ENCODE results near the gene RAE1. TPM values are rescaled to one million over a fixed set of nuclear protein-coding genes. Genes with fewer than 3 reads are reported as not detected.

Gene RAE1
- polyA plus RNA-seq, 3 donors = 9.2 to 17.5 (median 12.3) TPM

GRCh38 chr20:57393321-57394120 lies 42.5 kb downstream of the RAE1 start:
- H3K27ac ChIP-seq (ENCODE audit: low read depth, low read length) = no peak overlapping the region
- WGBS, 3 donors = 85 to 91% (median 91%) methylated on average over 14 of the region's 14 CpGs

- 81 to 85% (median 81%) methylated on average over 27 of the region's 27 CpGs for WGBS, 3 donors
- H3K27ac ChIP-seq (ENCODE audit: low read depth, low read length) = no peak overlapping the region
Observed at GRCh38 chr20:57394121-57395082, 43.3 kb downstream of the RAE1 start.

- no peak overlapping the region for H3K27ac ChIP-seq (ENCODE audit: low read depth, low read length)
- WGBS, 3 donors = 52 to 69% (median 67%) methylated on average over 30 to 31 of the region's 31 CpGs
Observed at GRCh38 chr20:57395111-57395966, 44.3 kb downstream of the RAE1 start.

DNA sequence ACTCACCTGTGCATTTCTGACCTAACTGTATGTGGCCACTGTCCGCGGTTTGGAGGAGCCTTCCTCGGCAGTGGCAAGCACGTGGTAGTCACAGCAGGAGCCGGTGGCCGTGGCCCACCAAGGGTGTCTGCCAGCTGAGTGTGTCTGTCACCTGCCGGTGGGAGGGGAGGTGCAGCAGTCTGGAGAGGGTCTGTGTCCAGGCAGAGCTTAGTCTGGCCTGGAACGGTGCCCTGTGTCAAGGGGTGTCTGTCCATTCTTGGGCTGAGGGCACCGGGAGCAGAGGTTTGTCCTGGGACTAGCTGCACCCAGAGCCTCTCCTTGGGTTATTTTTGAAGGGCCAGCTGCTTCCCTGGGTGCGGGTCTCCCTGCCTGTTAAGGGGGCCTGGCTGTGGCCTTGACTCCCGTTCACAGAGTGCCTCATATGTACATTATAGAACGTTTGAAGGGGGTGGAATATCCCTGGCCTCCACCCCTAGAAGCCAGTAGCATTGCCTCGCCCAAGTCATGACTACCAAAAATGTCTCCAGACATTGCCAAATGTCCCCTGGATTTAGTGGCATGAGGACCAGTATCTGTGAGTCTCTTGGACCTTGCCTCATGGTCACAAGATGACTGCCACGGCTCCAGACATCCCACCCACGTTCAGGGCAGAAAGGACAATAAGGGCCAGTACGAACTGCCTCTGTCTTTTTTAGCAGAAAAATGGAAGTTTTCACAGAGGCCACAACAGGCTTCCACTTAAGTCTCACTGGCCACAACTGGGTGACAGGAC lies 45.3 kb downstream of the RAE1 start:
- H3K27ac ChIP-seq (ENCODE audit: low read depth, low read length) = no peak overlapping the region
- 86 to 90% (median 87%) methylated on average over 16 of the region's 16 CpGs for WGBS, 3 donors

GRCh38 chr20:57396984-57397692 lies 46.1 kb downstream of the RAE1 start:
- no peak overlapping the region for H3K27ac ChIP-seq (ENCODE audit: low read depth, low read length)
- 92% methylated on average over 16 of the region's 16 CpGs for WGBS, 3 donors

DNA sequence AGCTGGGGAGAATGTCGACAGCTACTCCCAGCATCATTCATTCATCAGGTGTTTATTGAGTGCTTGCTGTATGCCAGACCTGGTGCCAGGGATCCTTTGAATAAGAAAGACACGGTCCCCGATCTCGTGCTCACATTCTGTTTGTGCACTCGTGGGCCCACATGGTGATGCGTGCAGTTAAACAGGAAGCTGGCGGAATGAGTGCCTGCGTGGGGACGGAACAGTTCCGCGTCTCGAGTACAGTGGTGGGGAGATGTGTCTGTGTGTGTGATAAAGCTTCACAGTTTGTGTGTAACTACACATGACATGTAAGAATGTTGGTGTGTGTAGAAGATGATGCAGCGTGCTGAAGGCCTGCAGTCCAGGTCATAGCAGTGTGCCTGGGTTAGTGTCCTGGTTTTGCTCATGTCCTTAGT lies 46.6 kb downstream of the RAE1 start:
- 45 to 77% (median 52%) methylated on average over 13 of the region's 13 CpGs for WGBS, 3 donors

DNA sequence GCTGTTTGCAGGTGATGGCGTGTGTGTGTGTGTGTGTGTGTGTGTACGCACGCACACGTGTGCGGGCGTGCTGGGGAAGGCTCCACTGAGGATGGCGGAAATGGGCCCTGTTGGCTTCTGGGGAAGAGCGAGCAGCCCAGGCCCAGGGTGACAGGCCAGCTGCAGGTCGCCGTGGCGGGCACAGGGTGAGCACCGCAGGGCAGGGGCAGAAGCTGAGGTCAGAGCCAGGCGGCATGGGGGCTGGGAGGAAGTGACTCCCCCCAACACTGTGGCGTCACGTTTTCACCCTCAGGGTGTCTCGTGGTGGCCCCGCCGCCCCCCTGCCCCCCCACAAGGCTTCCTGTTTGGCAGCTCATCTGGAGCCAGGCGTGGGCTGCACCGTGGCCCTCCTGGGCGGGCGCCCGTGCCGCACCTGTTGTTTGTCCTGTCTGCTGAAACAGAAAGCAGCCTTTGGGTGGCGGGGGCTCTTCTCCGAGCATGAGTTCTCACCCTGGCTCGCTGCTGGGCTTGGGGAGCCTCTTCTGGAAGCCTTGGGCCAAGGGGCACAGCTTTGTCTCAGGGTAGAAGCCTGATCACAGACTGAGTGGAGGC lies 47.3 kb downstream of the RAE1 start:
- WGBS, 3 donors = 32 to 64% (median 38%) methylated on average over 20 to 27 of the region's 27 CpGs
- peak overlapping the region; percentile 4 for H3K27ac ChIP-seq (ENCODE audit: low read depth, low read length)

More for the DNA sequence above, 46.6 kb downstream of the RAE1 start:
- no peak overlapping the region for H3K27ac ChIP-seq (ENCODE audit: low read depth, low read length)

GRCh38 chr20:57398901-57399535 lies 48.0 kb downstream of the RAE1 start:
- WGBS, 3 donors = 76 to 82% (median 81%) methylated on average over 12 to 13 of the region's 13 CpGs
- no peak overlapping the region for H3K27ac ChIP-seq (ENCODE audit: low read depth, low read length)

- no peak overlapping the region for H3K27ac ChIP-seq (ENCODE audit: low read depth, low read length)
- 51 to 68% (median 65%) methylated on average over 20 to 21 of the region's 21 CpGs for WGBS, 3 donors
Observed at GRCh38 chr20:57399587-57400155, 48.6 kb downstream of the RAE1 start.

DNA sequence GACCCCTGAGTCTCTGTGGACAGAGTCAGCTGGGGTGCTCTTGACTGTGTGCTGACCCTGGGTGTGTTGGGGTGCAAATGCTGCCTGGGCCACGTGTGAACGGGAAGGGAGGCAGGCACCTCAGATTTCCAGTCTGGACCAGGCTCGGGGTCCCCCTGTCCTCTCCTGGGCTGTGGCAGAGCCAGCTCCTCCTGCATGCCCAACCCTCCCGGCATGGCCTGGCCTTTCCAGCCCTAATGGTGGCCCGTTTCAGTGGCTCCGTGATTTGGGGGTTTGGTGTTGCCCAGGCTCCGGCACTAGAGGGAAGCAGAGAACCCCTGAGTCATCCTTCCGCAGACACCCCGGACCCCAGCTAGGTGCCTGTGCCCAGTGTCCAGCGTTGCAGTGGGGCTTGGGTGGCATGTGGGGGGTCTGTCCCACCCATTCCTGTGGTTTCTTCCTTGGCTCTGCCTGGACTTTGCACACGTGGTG lies 49.2 kb downstream of the RAE1 start:
- 74 to 87% (median 77%) methylated on average over 11 of the region's 11 CpGs for WGBS, 3 donors
- H3K27ac ChIP-seq (ENCODE audit: low read depth, low read length) = no peak overlapping the region

DNA sequence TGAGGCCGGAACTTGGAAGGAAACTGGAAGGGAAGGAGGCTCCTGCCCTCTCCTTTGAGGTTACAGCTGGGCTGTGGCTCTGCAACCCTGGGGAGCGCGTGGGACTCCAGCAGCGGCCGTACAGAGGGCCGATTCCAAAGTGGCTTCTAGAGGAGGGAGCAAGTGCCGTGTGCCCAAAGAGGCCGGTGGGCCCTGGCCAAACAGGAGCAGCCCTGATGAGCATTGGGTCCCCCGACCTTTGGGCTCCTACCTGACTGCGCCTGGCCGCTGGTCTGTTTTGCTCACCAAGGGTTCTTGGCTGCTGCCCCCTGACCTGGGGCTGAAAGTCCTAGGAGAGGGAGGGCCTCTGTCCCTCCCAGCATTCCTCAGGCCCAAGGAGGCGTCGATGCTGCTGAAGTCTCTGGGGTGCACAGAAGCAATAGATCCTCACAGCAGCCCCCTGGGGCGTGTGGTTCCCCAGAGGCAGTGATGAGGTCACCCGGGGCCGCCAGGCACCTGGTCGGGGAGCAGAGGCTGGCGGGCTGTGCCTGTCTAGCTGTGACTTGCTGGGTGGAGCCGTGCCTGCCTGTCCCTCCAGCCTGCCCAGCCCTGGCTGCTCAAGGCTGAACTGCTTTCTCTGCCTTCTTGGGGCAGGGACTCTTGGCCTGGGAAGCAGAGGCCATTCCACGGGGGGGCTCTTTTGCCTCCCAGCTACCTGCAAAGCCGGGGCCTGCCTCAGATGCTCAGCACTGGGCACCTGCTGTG lies 49.9 kb downstream of the RAE1 start:
- no peak overlapping the region for H3K27ac ChIP-seq (ENCODE audit: low read depth, low read length)

GRCh38 chr20:57401565-57401918 lies 50.5 kb downstream of the RAE1 start:
- H3K27ac ChIP-seq (ENCODE audit: low read depth, low read length) = no peak overlapping the region
- 94 to 96% (median 94%) methylated on average over 7 of the region's 7 CpGs for WGBS, 3 donors

More for the DNA sequence above, 49.9 kb downstream of the RAE1 start:
- WGBS, 3 donors = 83 to 92% (median 87%) methylated on average over 21 of the region's 21 CpGs

DNA sequence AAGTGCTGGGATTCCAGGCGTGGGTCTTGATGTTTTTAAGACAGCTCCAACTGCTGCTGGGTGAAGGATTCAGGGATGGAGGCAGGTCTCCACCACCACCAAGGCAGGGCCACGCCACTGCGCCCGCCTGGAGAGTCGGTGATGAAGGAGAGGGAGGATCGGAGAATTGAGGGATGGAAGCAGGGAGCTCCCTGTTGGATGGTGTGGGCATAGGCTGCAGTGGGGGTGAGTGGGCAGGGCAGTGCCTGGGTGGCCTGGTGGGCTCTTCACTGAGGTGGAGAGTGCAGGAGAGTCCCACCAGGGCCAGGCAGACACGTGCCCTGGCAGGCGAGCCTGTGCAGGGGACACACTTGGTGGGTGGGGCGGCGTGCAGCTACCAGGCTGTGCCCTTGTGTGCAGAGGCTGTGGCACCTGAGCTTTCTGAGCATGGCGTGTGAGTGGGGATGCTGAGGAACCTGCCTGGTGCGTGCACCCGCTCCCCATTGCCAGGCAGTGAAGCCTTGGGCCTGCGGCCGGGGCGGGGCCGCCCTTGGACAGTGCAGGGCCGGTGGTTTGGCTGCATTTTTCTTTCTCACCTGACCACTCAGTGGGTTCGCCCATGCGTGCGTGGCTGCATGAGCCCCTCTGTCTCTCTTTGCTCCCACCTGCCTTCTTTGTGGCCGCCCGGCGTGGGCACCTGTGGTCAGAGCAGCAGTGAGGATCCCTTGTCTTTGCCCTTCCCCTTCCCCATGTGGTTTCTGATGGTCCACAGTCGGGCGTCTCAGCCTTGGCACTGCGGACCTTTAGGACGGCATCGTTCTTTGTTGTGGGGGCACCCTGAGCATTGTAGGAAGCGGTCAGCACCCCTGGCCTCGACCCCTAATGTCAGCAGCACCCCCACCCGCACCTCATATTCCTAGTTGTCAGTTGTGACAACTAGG lies 51.4 kb downstream of the RAE1 start:
- no peak overlapping the region for H3K27ac ChIP-seq (ENCODE audit: low read depth, low read length)
- 96 to 97% (median 96%) methylated on average over 31 to 32 of the region's 32 CpGs for WGBS, 3 donors

- H3K27ac ChIP-seq (ENCODE audit: low read depth, low read length) = no peak overlapping the region
- WGBS, 3 donors = 74 to 94% (median 80%) methylated on average over 10 of the region's 10 CpGs
Observed at GRCh38 chr20:57403216-57403615, 52.2 kb downstream of the RAE1 start.
